ENCODE data around the gene SYTL2. TPM values are rescaled to one million over a fixed set of nuclear protein-coding genes. Genes with fewer than 3 reads are reported as not detected.
"Not testable (repeated sequence)": the region's sequence is repeated elsewhere in the genome, so short reads cannot be mapped to it uniquely, and the experiment has no call there.

The SYTL2 gene
- total and polyA plus RNA-seq, 12 donors: 8.2 to 134 (median 19.4) TPM

DNA sequence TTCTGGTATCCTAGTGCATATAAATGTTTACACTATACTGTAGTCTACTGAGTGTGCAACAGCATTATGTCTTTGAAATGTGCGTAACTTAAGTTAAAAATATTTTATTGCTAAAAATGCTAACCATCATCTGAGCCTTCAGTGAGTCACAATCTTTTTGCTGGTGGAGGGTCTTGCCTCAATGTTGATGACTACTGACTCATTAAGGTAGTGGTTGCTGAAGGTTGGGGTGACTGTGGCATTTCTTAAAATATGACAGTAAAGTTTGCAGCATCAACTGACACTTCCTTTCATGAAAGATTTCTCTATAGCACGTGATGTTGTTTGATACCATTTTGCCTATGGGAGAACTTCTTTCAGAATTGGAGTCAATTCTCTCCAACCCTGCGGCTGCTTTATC, 137.5 kb downstream of the SYTL2 start:
- Histone ChIP-seq H3K4me1 (replicated peaks in 1 of 2) (no peaks in the 10 kb centered on the region), H3K27me3 (no peaks in the 10 kb centered on the region), H3K36me3 (replicated peaks in 1 of 2) (no peaks in the 10 kb centered on the region), H3K9me3 (replicated peaks in 1 of 3) (no peaks in the 10 kb centered on the region), H3K4me3 (no peak overlapping the region), H3K27ac (no peak overlapping the region)
- intact Hi-C loops (cut with DNase I): no loop called here
- TF ChIP-seq, protein P1, sequence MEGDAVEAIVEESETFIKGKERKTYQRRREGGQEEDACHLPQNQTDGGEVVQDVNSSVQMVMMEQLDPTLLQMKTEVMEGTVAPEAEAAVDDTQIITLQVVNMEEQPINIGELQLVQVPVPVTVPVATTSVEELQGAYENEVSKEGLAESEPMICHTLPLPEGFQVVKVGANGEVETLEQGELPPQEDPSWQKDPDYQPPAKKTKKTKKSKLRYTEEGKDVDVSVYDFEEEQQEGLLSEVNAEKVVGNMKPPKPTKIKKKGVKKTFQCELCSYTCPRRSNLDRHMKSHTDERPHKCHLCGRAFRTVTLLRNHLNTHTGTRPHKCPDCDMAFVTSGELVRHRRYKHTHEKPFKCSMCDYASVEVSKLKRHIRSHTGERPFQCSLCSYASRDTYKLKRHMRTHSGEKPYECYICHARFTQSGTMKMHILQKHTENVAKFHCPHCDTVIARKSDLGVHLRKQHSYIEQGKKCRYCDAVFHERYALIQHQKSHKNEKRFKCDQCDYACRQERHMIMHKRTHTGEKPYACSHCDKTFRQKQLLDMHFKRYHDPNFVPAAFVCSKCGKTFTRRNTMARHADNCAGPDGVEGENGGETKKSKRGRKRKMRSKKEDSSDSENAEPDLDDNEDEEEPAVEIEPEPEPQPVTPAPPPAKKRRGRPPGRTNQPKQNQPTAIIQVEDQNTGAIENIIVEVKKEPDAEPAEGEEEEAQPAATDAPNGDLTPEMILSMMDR (IDR thresholded peaks at IDR 0.05): no peak
- no peak for TF ChIP-seq POLR2A (IDR thresholded peaks at IDR 0.05)
- 89 to 96% (median 92%) methylated on average over 3 of the region's 3 CpGs for WGBS, 4 donors
- DNase-seq: no peak

DNA sequence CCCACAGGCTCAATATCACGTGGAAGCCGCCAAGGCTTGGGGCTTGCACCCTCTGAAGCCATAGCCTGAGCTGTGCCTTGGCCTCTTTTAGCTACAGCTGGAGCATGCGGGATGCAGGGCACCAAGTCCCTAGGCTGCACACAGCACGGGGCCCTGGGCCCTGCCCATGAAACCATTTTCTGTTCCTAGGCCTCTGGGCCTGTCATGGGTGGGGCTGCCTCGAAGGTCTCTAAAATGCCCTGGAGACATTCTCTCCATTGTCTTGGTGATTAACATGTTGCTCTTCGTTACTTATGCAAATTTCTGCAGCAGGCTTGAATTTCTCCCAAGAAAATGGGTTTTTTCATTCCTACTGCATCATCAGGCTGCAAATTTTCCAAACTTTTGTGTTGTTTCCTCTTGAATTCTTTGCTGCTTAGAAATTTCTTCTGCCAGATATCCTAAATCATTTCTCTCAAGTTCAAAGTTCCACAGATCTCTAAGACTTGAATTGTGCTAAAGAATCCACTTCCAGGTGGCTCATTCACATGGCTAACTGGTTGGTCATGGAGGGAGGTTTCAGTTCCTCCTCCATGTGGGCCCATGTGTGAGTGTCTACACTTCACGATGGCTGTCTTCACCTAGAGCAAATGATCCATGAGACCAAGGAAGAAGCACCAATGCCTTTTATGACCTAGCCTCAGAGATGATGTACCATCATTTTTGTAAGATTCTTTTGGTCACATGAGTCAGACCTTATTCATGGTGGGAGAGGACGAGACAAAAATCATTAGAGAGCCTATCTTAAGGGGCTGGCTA, 138.6 kb downstream of the SYTL2 start:
- H3K27me3 ChIP-seq: no peaks in the 10 kb centered on the region
- no peak overlapping the region for H3K4me3 ChIP-seq
- no peak overlapping the region for H3K27ac ChIP-seq
- no peaks in the 10 kb centered on the region for H3K4me1 ChIP-seq (replicated peaks in 1 of 2)
- WGBS, 4 donors: 83 to 91% (median 87%) methylated on average over 6 to 8 of the region's 8 CpGs
- intact Hi-C loops (cut with DNase I): no loop called here
- no peak for TF ChIP-seq POLR2A (IDR thresholded peaks at IDR 0.05)
- TF ChIP-seq, protein P1 (IDR thresholded peaks at IDR 0.05): no peak
- DNase-seq: no peak
- no peaks in the 10 kb centered on the region for H3K36me3 ChIP-seq (replicated peaks in 1 of 2)
- no peaks in the 10 kb centered on the region for H3K9me3 ChIP-seq (replicated peaks in 1 of 3)

GRCh38 chr11:85670949-85671663, 139.8 kb downstream of the SYTL2 start:
- H3K9me3 ChIP-seq (replicated peaks in 1 of 3); H3K4me1 ChIP-seq (replicated peaks in 1 of 2); H3K36me3 ChIP-seq (replicated peaks in 1 of 2); DNase-seq; intact Hi-C loops (cut with DNase I); H3K27me3 ChIP-seq; H3K4me3 ChIP-seq; H3K27ac ChIP-seq: not testable (repeated sequence)

DNA sequence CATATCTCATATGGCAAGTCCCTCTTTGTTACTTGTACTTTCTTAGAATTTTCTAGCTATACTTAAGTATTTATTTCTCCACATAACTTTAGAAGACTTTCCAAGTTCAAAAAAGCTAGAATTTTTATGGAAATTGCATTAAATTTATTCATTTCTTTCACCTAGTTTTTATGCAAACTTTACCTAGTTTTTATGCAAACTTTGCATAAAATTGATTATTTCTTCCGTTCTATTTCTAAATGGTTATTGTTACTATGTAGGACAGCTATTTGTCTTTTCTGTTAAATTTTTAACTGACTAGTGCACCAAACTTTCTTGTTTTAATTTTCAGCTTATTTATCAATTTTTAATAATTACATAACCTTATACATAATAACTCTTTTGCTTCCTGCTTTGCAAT, 142.8 kb downstream of the SYTL2 start:
- Histone ChIP-seq H3K27ac (no peak overlapping the region), H3K9me3 (replicated peaks in 1 of 3) (no peaks in the 10 kb centered on the region), H3K4me1 (replicated peaks in 1 of 2) (peaks cover 9 to 11% of the 10 kb centered on the region in 2 donors), H3K36me3 (replicated peaks in 1 of 2) (no peaks in the 10 kb centered on the region), H3K4me3 (no peak overlapping the region), H3K27me3 (no peaks in the 10 kb centered on the region)
- DNase-seq: no peak
- WGBS, 4 donors: 91 to 98% (median 93%) methylated on average over 1 of the region's 1 CpG
- TF ChIP-seq POLR2A (IDR thresholded peaks at IDR 0.05): no peak
- TF ChIP-seq, protein P1 (IDR thresholded peaks at IDR 0.05): no peak
- intact Hi-C loops (cut with DNase I): no loop called here

Data from adrenal gland (tissue), 12 donors.